Measurements from ENCODE around the gene HOPX.

The HOPX gene

DNA sequence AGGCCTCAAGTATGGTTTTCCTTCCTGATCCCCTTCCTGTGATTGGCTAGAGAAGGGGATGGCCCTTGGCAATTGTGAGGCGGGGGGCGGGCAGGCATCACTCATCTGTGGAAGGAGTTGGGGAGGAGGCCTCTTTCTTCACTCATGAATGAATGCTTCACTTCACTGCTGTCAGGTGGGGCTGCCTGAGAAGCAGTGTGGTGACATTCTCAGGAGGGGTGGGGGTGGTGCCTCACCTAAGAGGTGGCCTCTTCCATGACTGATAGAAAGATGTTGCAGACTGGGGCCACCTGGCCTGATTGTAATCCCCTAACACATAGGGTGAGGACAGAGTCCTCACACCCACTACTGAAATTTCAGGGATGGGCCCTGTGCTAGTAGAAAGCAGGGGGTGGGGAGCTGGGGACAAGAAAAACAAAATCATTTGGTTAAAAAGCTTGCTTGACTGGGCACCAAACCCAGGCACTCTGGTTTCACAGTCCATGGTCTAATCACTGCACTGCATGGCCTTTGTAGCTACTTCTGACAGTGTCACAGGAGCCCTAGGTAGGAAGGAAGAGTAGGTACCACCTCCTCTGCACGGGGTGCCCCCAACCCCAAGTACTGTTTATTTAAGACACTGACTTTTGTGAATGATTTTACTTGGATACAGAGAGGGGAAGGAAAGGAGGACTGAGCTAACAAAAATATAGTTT is 5.6 kb upstream of the HOPX start:
- TF ChIP-seq, protein P1, sequence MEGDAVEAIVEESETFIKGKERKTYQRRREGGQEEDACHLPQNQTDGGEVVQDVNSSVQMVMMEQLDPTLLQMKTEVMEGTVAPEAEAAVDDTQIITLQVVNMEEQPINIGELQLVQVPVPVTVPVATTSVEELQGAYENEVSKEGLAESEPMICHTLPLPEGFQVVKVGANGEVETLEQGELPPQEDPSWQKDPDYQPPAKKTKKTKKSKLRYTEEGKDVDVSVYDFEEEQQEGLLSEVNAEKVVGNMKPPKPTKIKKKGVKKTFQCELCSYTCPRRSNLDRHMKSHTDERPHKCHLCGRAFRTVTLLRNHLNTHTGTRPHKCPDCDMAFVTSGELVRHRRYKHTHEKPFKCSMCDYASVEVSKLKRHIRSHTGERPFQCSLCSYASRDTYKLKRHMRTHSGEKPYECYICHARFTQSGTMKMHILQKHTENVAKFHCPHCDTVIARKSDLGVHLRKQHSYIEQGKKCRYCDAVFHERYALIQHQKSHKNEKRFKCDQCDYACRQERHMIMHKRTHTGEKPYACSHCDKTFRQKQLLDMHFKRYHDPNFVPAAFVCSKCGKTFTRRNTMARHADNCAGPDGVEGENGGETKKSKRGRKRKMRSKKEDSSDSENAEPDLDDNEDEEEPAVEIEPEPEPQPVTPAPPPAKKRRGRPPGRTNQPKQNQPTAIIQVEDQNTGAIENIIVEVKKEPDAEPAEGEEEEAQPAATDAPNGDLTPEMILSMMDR (IDR thresholded peaks at IDR 0.05): no peak

DNA sequence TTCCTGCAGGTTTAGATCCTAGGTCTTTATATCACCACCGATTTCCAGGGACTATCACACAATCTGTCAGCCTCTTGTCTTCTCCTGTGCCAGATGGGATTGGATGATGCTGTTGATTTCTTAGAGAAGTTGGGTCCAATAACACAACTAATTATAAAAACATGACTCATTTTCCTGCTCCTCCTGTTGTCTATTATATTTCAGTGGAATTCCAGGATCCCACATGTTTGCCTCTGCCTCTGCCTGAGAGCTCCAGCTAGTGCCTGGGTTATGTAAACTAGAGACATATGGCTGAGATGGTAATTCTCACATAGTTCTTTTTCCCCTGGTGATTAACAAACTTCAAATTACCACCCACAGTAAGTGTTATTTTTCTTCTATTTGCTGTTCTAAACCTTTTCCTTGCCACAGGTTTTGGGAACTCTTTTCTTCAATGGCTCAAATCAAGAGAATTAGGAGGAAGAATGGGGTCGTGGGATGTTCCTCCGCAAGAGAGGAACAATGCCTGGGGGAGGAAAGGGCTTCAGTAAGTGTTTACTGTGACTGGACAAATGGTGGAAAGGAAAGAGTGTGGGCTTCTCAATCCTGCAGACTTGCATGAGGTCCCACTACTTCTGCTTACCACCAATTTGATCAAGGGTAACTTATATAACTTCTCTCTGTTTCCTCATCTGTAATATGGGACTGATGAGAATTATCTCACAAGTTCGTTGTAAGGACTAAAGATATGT is 3.4 kb upstream of the HOPX start:
- TF ChIP-seq, protein P1 (IDR thresholded peaks at IDR 0.05): no peak

DNA sequence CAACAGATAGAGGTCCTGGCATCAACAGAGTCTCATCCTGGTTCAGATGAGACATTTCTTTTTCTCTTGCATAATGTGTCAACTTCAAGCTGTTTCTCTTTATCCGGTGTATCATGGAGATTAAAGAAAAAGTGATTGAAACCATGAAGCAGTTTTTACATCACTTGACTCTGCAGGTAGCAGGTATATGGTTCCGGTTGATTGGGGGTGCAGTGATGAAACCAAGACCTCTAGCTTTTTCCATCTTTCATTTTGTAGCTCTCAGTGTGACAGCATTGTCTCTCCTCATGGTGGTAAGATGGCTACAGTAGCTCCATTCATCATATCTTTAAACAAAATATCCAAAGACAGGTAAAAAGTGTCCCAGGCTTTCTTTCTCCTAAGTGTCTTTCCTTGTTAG is 2.4 kb upstream of the HOPX start:
- TF ChIP-seq, protein P1 (IDR thresholded peaks at IDR 0.05): no peak

DNA sequence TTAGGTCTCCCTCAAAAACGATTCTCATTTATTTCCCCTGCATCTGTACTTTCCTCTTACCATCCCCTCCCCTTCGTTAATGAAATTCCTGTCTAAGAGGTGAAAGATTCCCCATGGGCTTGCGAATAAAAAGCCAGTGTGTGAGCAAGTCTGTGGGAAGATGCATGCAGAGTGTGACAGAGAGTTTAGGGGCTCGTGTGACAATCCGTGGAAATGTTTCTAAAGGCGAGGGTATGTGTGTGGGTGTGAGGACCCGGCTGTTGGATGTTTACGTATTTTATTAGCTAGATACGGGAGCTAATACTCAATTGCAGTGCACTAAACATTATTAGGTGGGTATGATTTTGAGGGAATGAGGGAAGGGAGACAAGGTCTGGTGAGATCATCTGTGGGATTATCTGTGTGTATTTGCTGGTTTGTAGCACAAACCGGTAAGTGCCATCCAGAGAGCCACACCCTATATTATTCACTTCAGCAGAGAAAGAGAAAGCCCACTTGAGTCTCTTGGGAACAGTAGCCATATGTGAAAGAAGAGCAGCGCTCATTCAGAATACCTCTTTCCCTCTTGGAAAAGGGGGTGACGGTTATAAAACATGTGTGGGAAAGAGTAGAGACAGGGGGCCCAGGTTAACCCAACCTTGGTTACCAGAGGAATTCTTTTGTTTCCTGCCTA is 893 bp upstream of the HOPX start:
- TF ChIP-seq, protein P1 (IDR thresholded peaks at IDR 0.05): no peak

DNA sequence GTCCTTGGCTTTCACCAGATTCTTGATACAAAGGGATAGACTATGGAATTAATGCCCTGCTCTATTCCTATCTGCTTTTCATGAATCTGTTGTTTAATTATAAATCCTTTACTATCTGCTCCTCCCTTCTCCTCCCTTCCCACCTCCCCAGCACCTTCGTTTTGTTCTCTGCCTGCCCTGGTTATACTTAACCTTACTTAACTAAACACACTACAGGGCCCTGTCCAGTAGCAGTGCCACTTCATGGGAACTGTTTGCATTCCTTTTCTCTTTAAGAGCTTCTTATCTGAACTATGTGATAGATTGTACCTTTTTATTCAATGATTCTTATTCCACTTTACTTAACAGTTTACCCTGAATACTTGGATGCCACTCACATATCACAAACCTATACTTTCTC is 830 bp downstream of the HOPX start:
- TF ChIP-seq, protein P1 (IDR thresholded peaks at IDR 0.05): no peak

DNA sequence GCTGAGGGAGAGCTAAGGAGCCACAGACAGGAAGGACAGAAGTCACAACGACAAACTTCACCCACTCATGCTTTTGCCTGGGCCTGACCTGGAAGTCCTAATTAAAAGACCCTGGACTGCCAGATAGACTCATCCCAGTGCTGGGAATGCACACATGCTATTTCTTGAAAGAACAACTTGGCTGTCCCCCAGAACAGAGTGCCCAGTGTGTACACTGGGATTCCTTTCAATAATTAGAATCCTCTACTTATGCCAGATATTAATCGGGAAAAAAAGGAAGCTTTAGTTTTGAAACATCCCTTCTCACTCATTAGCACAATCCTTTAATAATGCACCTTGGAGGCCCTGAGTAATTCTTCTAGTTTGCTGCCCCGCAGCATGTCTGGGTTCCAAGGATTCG is 3.4 kb downstream of the HOPX start:
- TF ChIP-seq, protein P1 (IDR thresholded peaks at IDR 0.05): no peak

DNA sequence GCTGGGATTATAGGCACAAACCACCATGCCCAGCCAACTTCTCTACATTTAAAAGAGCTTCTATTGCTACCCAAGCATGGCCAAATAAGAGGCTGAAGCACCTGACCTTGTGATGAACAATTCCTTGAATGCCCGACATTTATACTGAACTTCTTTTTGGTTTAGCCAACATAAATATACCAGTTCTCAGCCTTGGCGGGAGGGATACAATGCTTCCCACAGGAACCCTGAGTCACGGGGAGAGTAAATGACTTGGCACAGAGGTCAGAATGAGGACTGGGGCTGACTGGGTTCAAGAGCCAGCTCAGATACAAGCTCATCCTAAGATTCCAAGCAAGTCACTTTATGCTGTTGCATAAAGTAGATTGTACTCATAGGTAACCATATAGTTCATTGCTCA is 6.1 kb downstream of the HOPX start:
- TF ChIP-seq, protein P1 (IDR thresholded peaks at IDR 0.05): no peak
